ENCODE measurements around the gene TMEM154.

TMEM154 gene

GRCh38 chr4:152676052-152676854 lies 3.5 kb downstream of the TMEM154 start:
- peak overlapping the region; percentile 6 for H3K4me2 ChIP-seq (ENCODE audit: low read depth, low read length, poor library complexity, severe bottlenecking)
- no peak overlapping the region for H2AFZ ChIP-seq (ENCODE audit: low read length)

GRCh38 chr4:152674359-152674758 lies 5.4 kb downstream of the TMEM154 start:
- Histone ChIP-seq H3K4me1 (ENCODE audit: insufficient read depth, low read length, poor library complexity, severe bottlenecking) (peaks cover 34% of the 10 kb centered on the region), H3K4me3 (ENCODE audit: low read length, poor library complexity, severe bottlenecking) (no peak overlapping the region), H4K20me1 (ENCODE audit: insufficient read depth, low read length, poor library complexity, severe bottlenecking) (no peaks in the 10 kb centered on the region), H3K27me3 (ENCODE audit: insufficient read depth, low read length, poor library complexity, severe bottlenecking) (no peaks in the 10 kb centered on the region), H3K79me2 (ENCODE audit: insufficient read depth, low read length) (peaks cover 10% of the 10 kb centered on the region), H3K4me2 (ENCODE audit: low read depth, low read length, poor library complexity, severe bottlenecking) (no peak overlapping the region), H3K9me3 (ENCODE audit: insufficient read depth, low read depth, low read length) (no peaks in the 10 kb centered on the region), H3K9ac (ENCODE audit: low read depth, low read length, poor library complexity, severe bottlenecking) (no peak overlapping the region), H3K9me2 (replicated peaks; ENCODE audit: low read depth, low read length) (no peaks in the 10 kb centered on the region), H3F3A (ENCODE audit: low read depth) (no peaks in the 10 kb centered on the region), H2AFZ (ENCODE audit: low read length) (no peak overlapping the region), H3K36me3 (ENCODE audit: insufficient read depth, low read length) (no peaks in the 10 kb centered on the region)
- TF ChIP-seq CTCF (conservative IDR thresholded peaks at IDR 0.05; ENCODE audit: low read length) (no peak), EZH2phosphoT487 (IDR thresholded peaks at IDR 0.05; ENCODE audit: borderline replicate concordance) (no peak)

More at GRCh38 chr4:152676052-152676854, 3.5 kb downstream of the TMEM154 start:
- Histone ChIP-seq H3K79me2 (ENCODE audit: insufficient read depth, low read length) (peaks cover 10% of the 10 kb centered on the region), H3K36me3 (ENCODE audit: insufficient read depth, low read length) (no peaks in the 10 kb centered on the region), H4K20me1 (ENCODE audit: insufficient read depth, low read length, poor library complexity, severe bottlenecking) (no peaks in the 10 kb centered on the region), H3K4me3 (ENCODE audit: low read length, poor library complexity, severe bottlenecking) (no peak overlapping the region), H3K9me3 (ENCODE audit: insufficient read depth, low read depth, low read length) (no peaks in the 10 kb centered on the region), H3K9ac (ENCODE audit: low read depth, low read length, poor library complexity, severe bottlenecking) (no peak overlapping the region), H3K4me1 (ENCODE audit: insufficient read depth, low read length, poor library complexity, severe bottlenecking) (peaks cover 45% of the 10 kb centered on the region), H3K9me2 (replicated peaks; ENCODE audit: low read depth, low read length) (no peaks in the 10 kb centered on the region), H3K27me3 (ENCODE audit: insufficient read depth, low read length, poor library complexity, severe bottlenecking) (no peaks in the 10 kb centered on the region), H3F3A (ENCODE audit: low read depth) (no peaks in the 10 kb centered on the region)
- no peak for TF ChIP-seq EZH2phosphoT487 (IDR thresholded peaks at IDR 0.05; ENCODE audit: borderline replicate concordance)
- TF ChIP-seq CTCF (conservative IDR thresholded peaks at IDR 0.05; ENCODE audit: low read length): no peak

- Histone ChIP-seq H3K4me1 (ENCODE audit: insufficient read depth, low read length, poor library complexity, severe bottlenecking) (peaks cover 28% of the 10 kb centered on the region), H3K4me3 (ENCODE audit: low read length, poor library complexity, severe bottlenecking) (no peak overlapping the region), H3K4me2 (ENCODE audit: low read depth, low read length, poor library complexity, severe bottlenecking) (no peak overlapping the region), H3K79me2 (ENCODE audit: insufficient read depth, low read length) (peaks cover under 1% of the 10 kb centered on the region), H3K9me2 (replicated peaks; ENCODE audit: low read depth, low read length) (no peaks in the 10 kb centered on the region), H3K9me3 (ENCODE audit: insufficient read depth, low read depth, low read length) (no peaks in the 10 kb centered on the region), H3K27me3 (ENCODE audit: insufficient read depth, low read length, poor library complexity, severe bottlenecking) (no peaks in the 10 kb centered on the region), H4K20me1 (ENCODE audit: insufficient read depth, low read length, poor library complexity, severe bottlenecking) (no peaks in the 10 kb centered on the region), H2AFZ (ENCODE audit: low read length) (no peak overlapping the region), H3F3A (ENCODE audit: low read depth) (no peaks in the 10 kb centered on the region), H3K36me3 (ENCODE audit: insufficient read depth, low read length) (no peaks in the 10 kb centered on the region), H3K9ac (ENCODE audit: low read depth, low read length, poor library complexity, severe bottlenecking) (no peak overlapping the region)
- TF ChIP-seq EZH2phosphoT487 (IDR thresholded peaks at IDR 0.05; ENCODE audit: borderline replicate concordance) (no peak), CTCF (conservative IDR thresholded peaks at IDR 0.05; ENCODE audit: low read length) (no peak)
Measured at GRCh38 chr4:152673489-152673888, 6.3 kb downstream of the TMEM154 start.
